ENCODE measurements around the gene GATA5.

DNA sequence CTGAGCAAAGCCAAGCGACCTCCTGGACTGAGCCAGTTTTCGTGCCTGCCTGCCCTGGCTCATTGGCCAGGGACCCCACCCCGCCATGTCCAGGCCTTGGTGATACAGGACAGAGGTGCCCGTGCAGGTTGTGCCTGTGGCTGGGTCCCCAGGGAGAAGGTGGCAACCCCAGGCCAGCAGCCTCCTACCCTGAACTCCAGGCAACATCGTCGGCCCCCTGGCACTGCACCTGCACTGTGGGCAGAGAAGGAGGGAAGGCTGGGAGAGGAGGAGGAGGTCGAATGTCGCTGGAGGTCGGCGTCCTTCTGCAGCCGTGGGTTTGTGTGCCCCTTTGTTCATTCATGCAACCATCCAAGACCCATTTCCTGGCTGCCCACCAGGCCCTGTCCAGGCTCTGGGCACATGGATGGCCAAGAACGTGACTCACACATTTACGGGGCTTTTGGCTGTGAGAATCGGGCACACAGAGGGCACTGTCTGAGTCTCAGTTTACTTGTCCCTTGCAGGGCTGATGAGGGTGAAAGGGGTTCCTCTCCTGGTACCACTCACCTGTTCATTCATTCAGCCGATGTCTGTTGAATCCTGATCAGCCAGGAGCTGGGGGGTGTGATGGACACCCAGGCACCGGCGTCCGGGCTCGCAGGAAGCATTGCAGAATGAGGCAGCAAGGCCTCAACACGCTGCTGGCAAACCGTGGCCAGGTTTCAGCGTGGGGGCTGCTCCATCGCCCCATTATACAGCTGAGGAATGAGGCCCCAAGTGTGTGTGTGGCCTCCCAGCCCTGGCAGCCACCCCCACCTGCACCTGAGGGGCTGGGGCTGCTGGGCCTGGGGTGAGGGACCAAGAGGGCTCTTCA lies 46.1 kb downstream of the GATA5 start:
- TF ChIP-seq TAF1 (IDR thresholded peaks at IDR 0.05; ENCODE audit: borderline replicate concordance, low read depth, low read length) (no peak), POLR2A (IDR thresholded peaks at IDR 0.05; ENCODE audit: low read depth, low read length) (no peak), POLR2AphosphoS5 (IDR thresholded peaks at IDR 0.05; ENCODE audit: low read depth, low read length) (no peak)

All from GM12892 (cell line).